ENCODE data around the gene CADPS. TPM values are rescaled to one million over a fixed set of nuclear protein-coding genes. Genes with fewer than 3 reads are reported as not detected.

The CADPS gene
- total RNA-seq, 1 donor from 2014 or later, result 149 TPM

DNA sequence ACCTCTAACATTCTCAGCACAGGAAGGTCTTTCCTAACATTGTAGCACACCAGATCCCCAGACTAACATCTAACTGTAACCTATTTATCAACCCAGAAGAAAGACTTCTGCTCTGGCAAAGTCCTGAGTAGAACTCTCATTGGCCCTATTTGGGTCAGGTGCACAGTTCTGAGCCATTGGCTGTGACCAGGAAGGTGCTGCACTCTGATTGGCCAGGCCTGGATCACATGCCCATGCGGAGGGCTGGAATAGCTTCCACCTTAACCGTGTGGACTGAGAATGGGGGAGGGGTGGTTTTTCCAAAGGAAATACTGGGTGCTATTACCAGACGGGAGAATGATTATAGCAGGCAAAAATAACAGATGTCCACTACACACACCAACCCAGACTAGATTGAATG lies 513.4 kb downstream of the CADPS start:
- TF ChIP-seq CTCF (IDR thresholded peaks at IDR 0.05; ENCODE audit: unreplicated experiment), result no peak
- Mint-ChIP-seq H3K36me3 (ENCODE audit: insufficient read depth) (no peaks in the 10 kb centered on the region), H3K9me3 (ENCODE audit: low read depth) (no peaks in the 10 kb centered on the region), H3K4me1 (ENCODE audit: low read depth) (no peaks in the 10 kb centered on the region), H3K27ac (no peak overlapping the region), H3K4me3 (ENCODE audit: low read depth) (no peak overlapping the region), H3K27me3 (peaks cover 71% of the 10 kb centered on the region)
- DNase-seq (ENCODE audit: low spot score, unreplicated experiment), result no peak

DNA sequence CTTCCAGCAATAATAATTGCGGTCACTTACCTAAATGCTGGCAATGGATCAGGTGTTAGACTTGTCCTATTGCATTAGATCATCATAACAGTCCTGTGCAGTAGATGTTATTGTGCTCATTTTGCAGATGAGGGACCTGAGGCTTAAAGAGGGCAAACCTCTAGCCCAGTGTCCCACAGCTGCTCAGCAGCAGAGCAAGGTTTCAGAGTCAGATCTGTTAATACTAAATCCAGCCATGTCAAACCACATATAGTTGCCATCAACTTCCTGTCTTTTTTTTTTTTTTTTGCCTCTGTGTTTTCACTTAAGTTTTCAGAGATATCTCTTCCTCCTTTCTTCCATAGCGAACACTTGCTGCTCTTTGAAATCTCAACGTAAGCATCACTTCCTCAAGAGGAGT lies 514.0 kb downstream of the CADPS start:
- peaks cover 65% of the 10 kb centered on the region for H3K27me3 Mint-ChIP-seq

DNA sequence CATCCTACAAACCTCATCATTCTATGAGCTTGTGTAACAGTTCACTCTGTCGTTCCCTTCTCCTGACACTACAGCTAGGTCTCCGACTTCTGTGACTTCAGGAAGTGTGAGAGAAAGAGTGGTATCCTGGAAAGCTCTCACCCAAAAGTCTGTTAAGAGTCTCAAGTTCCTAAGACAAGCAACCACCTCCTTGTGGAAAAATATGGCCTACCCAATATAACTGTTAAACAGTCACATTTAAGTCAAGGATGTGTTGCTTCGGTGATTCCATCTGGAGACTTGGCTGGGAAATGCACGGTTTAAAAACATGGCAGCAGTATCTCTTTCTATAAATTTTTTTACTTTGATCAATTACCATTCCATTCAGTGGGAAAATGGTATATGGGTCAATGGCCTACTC lies 515.7 kb downstream of the CADPS start:
- no peaks in the 10 kb centered on the region for H3K4me1 Mint-ChIP-seq (ENCODE audit: low read depth)
- no peak for DNase-seq (ENCODE audit: low spot score, unreplicated experiment)
- peaks cover 48% of the 10 kb centered on the region for H3K27me3 Mint-ChIP-seq

More for the DNA sequence above, 514.0 kb downstream of the CADPS start:
- Mint-ChIP-seq H3K4me1 (ENCODE audit: low read depth) (no peaks in the 10 kb centered on the region), H3K9me3 (ENCODE audit: low read depth) (no peaks in the 10 kb centered on the region), H3K4me3 (ENCODE audit: low read depth) (no peak overlapping the region), H3K27ac (no peak overlapping the region), H3K36me3 (ENCODE audit: insufficient read depth) (no peaks in the 10 kb centered on the region)
- no peak for DNase-seq (ENCODE audit: low spot score, unreplicated experiment)
- no peak for TF ChIP-seq CTCF (IDR thresholded peaks at IDR 0.05; ENCODE audit: unreplicated experiment)

DNA sequence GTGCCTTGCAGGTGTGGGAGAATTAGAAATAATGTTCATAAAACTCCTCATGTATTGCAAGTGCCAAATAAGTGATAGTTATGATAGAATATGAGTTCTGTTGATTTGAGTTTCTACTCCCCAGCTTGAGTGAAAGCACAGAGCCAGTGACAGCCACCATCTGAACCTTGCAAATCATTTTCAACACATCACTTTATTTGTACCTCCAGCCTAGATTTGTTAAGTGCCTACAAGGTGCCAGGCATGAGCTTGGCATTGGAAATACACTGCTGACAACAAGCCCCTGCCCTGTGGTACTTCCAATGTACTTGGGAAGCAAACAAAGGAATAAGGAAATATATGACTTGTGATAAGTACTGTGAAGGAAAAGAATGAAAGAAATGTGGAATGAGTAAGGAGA lies 518.9 kb downstream of the CADPS start:
- Mint-ChIP-seq H3K9me3 (ENCODE audit: low read depth) (no peaks in the 10 kb centered on the region), H3K36me3 (ENCODE audit: insufficient read depth) (no peaks in the 10 kb centered on the region), H3K27ac (no peak overlapping the region), H3K27me3 (peaks cover 33% of the 10 kb centered on the region), H3K4me3 (ENCODE audit: low read depth) (no peak overlapping the region), H3K4me1 (ENCODE audit: low read depth) (no peaks in the 10 kb centered on the region)
- no peak for DNase-seq (ENCODE audit: low spot score, unreplicated experiment)
- no peak for TF ChIP-seq CTCF (IDR thresholded peaks at IDR 0.05; ENCODE audit: unreplicated experiment)

More for the DNA sequence above, 515.7 kb downstream of the CADPS start:
- H3K27ac Mint-ChIP-seq, result no peak overlapping the region
- H3K36me3 Mint-ChIP-seq (ENCODE audit: insufficient read depth), result no peaks in the 10 kb centered on the region
- H3K9me3 Mint-ChIP-seq (ENCODE audit: low read depth), result no peaks in the 10 kb centered on the region
- TF ChIP-seq CTCF (IDR thresholded peaks at IDR 0.05; ENCODE audit: unreplicated experiment), result no peak
- H3K4me3 Mint-ChIP-seq (ENCODE audit: low read depth), result no peak overlapping the region

GRCh38 chr3:62355703-62356102 lies 519.5 kb downstream of the CADPS start:
- Mint-ChIP-seq H3K27ac (no peak overlapping the region), H3K4me3 (ENCODE audit: low read depth) (no peak overlapping the region), H3K27me3 (peaks cover 29% of the 10 kb centered on the region), H3K9me3 (ENCODE audit: low read depth) (no peaks in the 10 kb centered on the region), H3K36me3 (ENCODE audit: insufficient read depth) (no peaks in the 10 kb centered on the region), H3K4me1 (ENCODE audit: low read depth) (no peaks in the 10 kb centered on the region)
- DNase-seq (ENCODE audit: low spot score, unreplicated experiment), result no peak
- no peak for TF ChIP-seq CTCF (IDR thresholded peaks at IDR 0.05; ENCODE audit: unreplicated experiment)

Data from progenitor cell of endocrine pancreas (in vitro differentiated cells).